ENCODE data around the gene WNT1. TPM values are rescaled to one million over a fixed set of nuclear protein-coding genes. Genes with fewer than 3 reads are reported as not detected.

The WNT1 gene
- polyA plus RNA-seq, 1 donor from 2014 or later = not detected

DNA sequence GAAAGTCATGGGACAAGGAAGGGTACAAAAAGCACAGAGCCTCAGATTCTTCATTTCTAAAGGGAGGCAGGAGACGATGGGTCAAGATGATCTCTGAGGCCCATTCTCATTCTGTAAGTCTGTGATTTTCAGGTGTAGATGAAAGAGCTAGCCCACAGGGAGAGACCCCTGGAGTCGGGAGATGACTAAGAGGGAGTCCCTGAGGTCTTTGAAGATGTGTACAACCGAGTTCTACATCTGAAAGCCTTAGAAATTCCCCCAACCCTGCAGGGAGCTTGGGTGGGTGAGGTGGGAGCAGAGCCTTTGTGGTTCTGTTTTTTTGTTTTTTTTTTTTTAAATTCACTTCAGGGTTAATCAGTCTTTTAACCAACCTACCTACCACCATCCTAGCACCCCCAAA, 9.7 kb upstream of the WNT1 start:
- no peaks in the 10 kb centered on the region for H3K36me3 ChIP-seq (ENCODE audit: insufficient read depth, low read length)
- H3K9me3 ChIP-seq (ENCODE audit: low read length) = no peaks in the 10 kb centered on the region
- H3K79me2 ChIP-seq (replicated peaks; ENCODE audit: insufficient read depth, low read length) = no peaks in the 10 kb centered on the region
- H3K4me3 ChIP-seq (ENCODE audit: low read length) = no peak overlapping the region
- H3K27me3 ChIP-seq (ENCODE audit: insufficient read depth, low read depth, low read length) = peaks cover 90% of the 10 kb centered on the region
- H3F3A ChIP-seq (ENCODE audit: insufficient read depth, low read length, poor library complexity, severe bottlenecking) = no peaks in the 10 kb centered on the region
- no peak overlapping the region for H3K27ac ChIP-seq (ENCODE audit: low read length)
- H3K4me2 ChIP-seq (ENCODE audit: low read length) = no peak overlapping the region
- H3K9ac ChIP-seq (ENCODE audit: low read length) = no peak overlapping the region
- no peaks in the 10 kb centered on the region for H4K20me1 ChIP-seq (ENCODE audit: insufficient read depth)
- no peaks in the 10 kb centered on the region for H3K9me2 ChIP-seq (ENCODE audit: insufficient read depth, low read length)
- TF ChIP-seq EP300 (conservative IDR thresholded peaks at IDR 0.05; ENCODE audit: poor library complexity, severe bottlenecking) (no peak), SMC3 (conservative IDR thresholded peaks at IDR 0.05; ENCODE audit: poor library complexity) (no peak), MXI1 (conservative IDR thresholded peaks at IDR 0.05; ENCODE audit: poor library complexity, severe bottlenecking) (no peak), EZH2 (IDR thresholded peaks at IDR 0.05; ENCODE audit: borderline replicate concordance, insufficient read depth, low read length, poor library complexity, severe bottlenecking) (no peak), RAD21 (conservative IDR thresholded peaks at IDR 0.05) (no peak), POLR2AphosphoS5 (IDR thresholded peaks at IDR 0.05) (no peak), TAF1 (IDR thresholded peaks at IDR 0.05; ENCODE audit: low read depth) (no peak)
- TF ChIP-seq, protein P1, sequence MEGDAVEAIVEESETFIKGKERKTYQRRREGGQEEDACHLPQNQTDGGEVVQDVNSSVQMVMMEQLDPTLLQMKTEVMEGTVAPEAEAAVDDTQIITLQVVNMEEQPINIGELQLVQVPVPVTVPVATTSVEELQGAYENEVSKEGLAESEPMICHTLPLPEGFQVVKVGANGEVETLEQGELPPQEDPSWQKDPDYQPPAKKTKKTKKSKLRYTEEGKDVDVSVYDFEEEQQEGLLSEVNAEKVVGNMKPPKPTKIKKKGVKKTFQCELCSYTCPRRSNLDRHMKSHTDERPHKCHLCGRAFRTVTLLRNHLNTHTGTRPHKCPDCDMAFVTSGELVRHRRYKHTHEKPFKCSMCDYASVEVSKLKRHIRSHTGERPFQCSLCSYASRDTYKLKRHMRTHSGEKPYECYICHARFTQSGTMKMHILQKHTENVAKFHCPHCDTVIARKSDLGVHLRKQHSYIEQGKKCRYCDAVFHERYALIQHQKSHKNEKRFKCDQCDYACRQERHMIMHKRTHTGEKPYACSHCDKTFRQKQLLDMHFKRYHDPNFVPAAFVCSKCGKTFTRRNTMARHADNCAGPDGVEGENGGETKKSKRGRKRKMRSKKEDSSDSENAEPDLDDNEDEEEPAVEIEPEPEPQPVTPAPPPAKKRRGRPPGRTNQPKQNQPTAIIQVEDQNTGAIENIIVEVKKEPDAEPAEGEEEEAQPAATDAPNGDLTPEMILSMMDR (IDR thresholded peaks at IDR 0.05; ENCODE audit: poor library complexity, severe bottlenecking) = no peak
- TF ChIP-seq, protein P2, sequence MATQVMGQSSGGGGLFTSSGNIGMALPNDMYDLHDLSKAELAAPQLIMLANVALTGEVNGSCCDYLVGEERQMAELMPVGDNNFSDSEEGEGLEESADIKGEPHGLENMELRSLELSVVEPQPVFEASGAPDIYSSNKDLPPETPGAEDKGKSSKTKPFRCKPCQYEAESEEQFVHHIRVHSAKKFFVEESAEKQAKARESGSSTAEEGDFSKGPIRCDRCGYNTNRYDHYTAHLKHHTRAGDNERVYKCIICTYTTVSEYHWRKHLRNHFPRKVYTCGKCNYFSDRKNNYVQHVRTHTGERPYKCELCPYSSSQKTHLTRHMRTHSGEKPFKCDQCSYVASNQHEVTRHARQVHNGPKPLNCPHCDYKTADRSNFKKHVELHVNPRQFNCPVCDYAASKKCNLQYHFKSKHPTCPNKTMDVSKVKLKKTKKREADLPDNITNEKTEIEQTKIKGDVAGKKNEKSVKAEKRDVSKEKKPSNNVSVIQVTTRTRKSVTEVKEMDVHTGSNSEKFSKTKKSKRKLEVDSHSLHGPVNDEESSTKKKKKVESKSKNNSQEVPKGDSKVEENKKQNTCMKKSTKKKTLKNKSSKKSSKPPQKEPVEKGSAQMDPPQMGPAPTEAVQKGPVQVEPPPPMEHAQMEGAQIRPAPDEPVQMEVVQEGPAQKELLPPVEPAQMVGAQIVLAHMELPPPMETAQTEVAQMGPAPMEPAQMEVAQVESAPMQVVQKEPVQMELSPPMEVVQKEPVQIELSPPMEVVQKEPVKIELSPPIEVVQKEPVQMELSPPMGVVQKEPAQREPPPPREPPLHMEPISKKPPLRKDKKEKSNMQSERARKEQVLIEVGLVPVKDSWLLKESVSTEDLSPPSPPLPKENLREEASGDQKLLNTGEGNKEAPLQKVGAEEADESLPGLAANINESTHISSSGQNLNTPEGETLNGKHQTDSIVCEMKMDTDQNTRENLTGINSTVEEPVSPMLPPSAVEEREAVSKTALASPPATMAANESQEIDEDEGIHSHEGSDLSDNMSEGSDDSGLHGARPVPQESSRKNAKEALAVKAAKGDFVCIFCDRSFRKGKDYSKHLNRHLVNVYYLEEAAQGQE (IDR thresholded peaks at IDR 0.05; ENCODE audit: borderline replicate concordance) = no peak
- no peak overlapping the region for H2AFZ ChIP-seq (ENCODE audit: low read depth, low read length)

DNA sequence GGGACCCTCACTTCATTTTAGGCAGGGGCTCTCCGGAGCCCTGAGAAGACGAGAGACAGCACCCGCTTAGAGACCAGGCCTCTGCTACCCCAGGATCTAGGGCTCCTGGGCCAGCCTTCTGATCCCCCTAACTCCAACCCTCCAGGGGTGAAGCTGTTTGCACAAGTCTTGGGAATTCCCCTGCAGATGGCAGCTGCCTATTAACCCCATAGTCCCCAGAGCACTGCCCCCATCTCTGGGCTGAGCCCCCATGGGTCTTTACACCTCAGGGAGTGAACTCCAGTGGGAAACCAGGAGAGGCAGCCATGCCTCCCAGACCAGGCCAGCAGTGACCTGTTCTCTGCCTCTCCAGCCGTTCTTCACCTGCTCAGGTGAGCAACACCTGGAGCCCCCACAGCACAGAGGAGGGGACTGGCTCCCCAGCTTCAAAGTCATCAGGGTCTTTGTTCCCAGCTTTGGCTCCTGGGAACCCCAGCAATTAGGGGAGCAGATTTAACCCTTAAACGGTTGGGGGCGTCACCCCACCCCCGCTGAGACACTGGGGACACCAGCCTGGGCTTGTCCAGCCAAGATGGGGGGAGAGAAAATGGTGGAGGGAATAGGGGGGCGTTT, 8.9 kb upstream of the WNT1 start:
- Histone ChIP-seq H3K9ac (ENCODE audit: low read length) (no peak overlapping the region), H3K36me3 (ENCODE audit: insufficient read depth, low read length) (no peaks in the 10 kb centered on the region), H3K9me2 (ENCODE audit: insufficient read depth, low read length) (no peaks in the 10 kb centered on the region), H3K4me2 (ENCODE audit: low read length) (no peak overlapping the region), H3F3A (ENCODE audit: insufficient read depth, low read length, poor library complexity, severe bottlenecking) (no peaks in the 10 kb centered on the region), H3K79me2 (replicated peaks; ENCODE audit: insufficient read depth, low read length) (no peaks in the 10 kb centered on the region), H3K9me3 (ENCODE audit: low read length) (no peaks in the 10 kb centered on the region), H3K4me3 (ENCODE audit: low read length) (peak overlapping the region; percentile 59), H3K27me3 (ENCODE audit: insufficient read depth, low read depth, low read length) (peaks cover 96% of the 10 kb centered on the region), H2AFZ (ENCODE audit: low read depth, low read length) (no peak overlapping the region), H3K27ac (ENCODE audit: low read length) (no peak overlapping the region), H4K20me1 (ENCODE audit: insufficient read depth) (no peaks in the 10 kb centered on the region)
- TF ChIP-seq MXI1 (conservative IDR thresholded peaks at IDR 0.05; ENCODE audit: poor library complexity, severe bottlenecking) = no peak
- TF ChIP-seq, protein P1 (IDR thresholded peaks at IDR 0.05; ENCODE audit: poor library complexity, severe bottlenecking) = no peak
- no peak for TF ChIP-seq EP300 (conservative IDR thresholded peaks at IDR 0.05; ENCODE audit: poor library complexity, severe bottlenecking)
- TF ChIP-seq, protein P2 (IDR thresholded peaks at IDR 0.05; ENCODE audit: borderline replicate concordance) = no peak
- TF ChIP-seq POLR2AphosphoS5 (IDR thresholded peaks at IDR 0.05) = no peak
